22Rv1 (cell line): ENCODE measurements around the gene ZNF627.

ENCODE experiments used
- ZFX ChIP-seq: fragments of 450-650 bp; IDR thresholded peaks from 2 replicates; pipeline ENCODE4 v1.6.1; 2017; ENCODE audit warnings: antibody characterized with exemption, borderline replicate concordance
- TF ChIP-seq, protein P1 (sequence below): fragments of 450-650 bp; IDR thresholded peaks from 2 replicates; pipeline ENCODE4 v1.5.1; 2017; ENCODE audit warnings: mild to moderate bottlenecking

DNA sequence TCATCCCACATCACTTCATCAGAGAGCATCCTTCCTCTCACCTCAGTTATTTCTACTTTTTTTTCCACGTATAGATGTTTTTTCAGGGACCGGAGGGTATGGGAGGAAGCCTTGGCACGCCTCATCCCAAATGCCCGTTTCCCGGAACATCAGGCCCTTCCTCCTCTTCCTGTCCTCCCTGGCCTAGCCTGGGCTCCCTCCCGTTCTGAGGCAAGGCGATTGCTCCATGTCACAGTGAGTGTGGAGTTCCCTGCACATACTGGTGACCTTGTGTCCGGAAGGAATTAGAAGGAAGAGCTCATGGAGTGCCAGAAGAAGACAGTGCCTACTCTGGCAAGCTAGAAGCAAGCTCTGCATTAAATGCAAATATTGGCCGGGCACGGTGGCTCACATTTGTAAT is 1.1 kb upstream of the ZNF627 start:
- TF ChIP-seq, protein P1, sequence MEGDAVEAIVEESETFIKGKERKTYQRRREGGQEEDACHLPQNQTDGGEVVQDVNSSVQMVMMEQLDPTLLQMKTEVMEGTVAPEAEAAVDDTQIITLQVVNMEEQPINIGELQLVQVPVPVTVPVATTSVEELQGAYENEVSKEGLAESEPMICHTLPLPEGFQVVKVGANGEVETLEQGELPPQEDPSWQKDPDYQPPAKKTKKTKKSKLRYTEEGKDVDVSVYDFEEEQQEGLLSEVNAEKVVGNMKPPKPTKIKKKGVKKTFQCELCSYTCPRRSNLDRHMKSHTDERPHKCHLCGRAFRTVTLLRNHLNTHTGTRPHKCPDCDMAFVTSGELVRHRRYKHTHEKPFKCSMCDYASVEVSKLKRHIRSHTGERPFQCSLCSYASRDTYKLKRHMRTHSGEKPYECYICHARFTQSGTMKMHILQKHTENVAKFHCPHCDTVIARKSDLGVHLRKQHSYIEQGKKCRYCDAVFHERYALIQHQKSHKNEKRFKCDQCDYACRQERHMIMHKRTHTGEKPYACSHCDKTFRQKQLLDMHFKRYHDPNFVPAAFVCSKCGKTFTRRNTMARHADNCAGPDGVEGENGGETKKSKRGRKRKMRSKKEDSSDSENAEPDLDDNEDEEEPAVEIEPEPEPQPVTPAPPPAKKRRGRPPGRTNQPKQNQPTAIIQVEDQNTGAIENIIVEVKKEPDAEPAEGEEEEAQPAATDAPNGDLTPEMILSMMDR, result no peak
- no peak for TF ChIP-seq ZFX
